ENCODE data around the gene BEX2.
"Not testable (repeated sequence)": the region's sequence is repeated elsewhere in the genome, so short reads cannot be mapped to it uniquely, and the experiment has no call there.

BEX2 gene

GRCh38 chrX:103310555-103311398 lies at the start of gene BEX2:
Gene BEX2, minus strand, starts transcription at chrX:103310990. Its CDS starts 1,014 bp downstream, at chrX:103309976.
- DNase-seq (ENCODE audit: low read depth in 4 of 4, low spot score in 1 of 4) = peak; percentile 56 to 76 (median 58)

- DNase-seq (ENCODE audit: low read depth in 4 of 4, low spot score in 1 of 4) = no peak
Measured at GRCh38 chrX:103360092-103360491, 49.3 kb upstream of the BEX2 start.

GRCh38 chrX:103359605-103360004 lies 48.8 kb upstream of the BEX2 start:
- not testable (repeated sequence) for DNase-seq (ENCODE audit: low read depth in 4 of 4, low spot score in 1 of 4)

GRCh38 chrX:103357871-103358270 lies 47.1 kb upstream of the BEX2 start:
- no peak for DNase-seq (ENCODE audit: low read depth in 4 of 4, low spot score in 1 of 4)

- DNase-seq (ENCODE audit: low read depth in 4 of 4, low spot score in 1 of 4) = no peak
Measured at GRCh38 chrX:103356858-103357257, 46.1 kb upstream of the BEX2 start.

GRCh38 chrX:103356130-103356798 lies 45.5 kb upstream of the BEX2 start, which contains the start of gene TCEAL9:
Gene TCEAL9, plus strand, starts transcription at chrX:103356506. Its CDS starts 1,179 bp downstream, at chrX:103357685.
- DNase-seq (ENCODE audit: low read depth in 4 of 4, low spot score in 1 of 4) = no peak

GRCh38 chrX:103347682-103348397 lies 37.0 kb upstream of the BEX2 start:
- no peak for DNase-seq (ENCODE audit: low read depth in 4 of 4, low spot score in 1 of 4)

- DNase-seq (ENCODE audit: low read depth in 4 of 4, low spot score in 1 of 4) = no peak
Measured at GRCh38 chrX:103344606-103345005, 33.8 kb upstream of the BEX2 start.

GRCh38 chrX:103343105-103343504 lies 32.3 kb upstream of the BEX2 start:
- peak in 2 of 4 experiments; percentile 12 to 25 for DNase-seq (ENCODE audit: low read depth in 4 of 4, low spot score in 1 of 4)

GRCh38 chrX:103338663-103339062 lies 27.9 kb upstream of the BEX2 start:
- no peak for DNase-seq (ENCODE audit: low read depth in 4 of 4, low spot score in 1 of 4)

- DNase-seq (ENCODE audit: low read depth in 4 of 4, low spot score in 1 of 4) = no peak
Measured at GRCh38 chrX:103330681-103331288, 20.0 kb upstream of the BEX2 start.

GRCh38 chrX:103329991-103330390 lies 19.2 kb upstream of the BEX2 start, which contains the start of gene TCEAL7:
Gene TCEAL7, plus strand, starts transcription at chrX:103330239. Its CDS starts 1,165 bp downstream, at chrX:103331404.
- no peak for DNase-seq (ENCODE audit: low read depth in 4 of 4, low spot score in 1 of 4)

- no peak for DNase-seq (ENCODE audit: low read depth in 4 of 4, low spot score in 1 of 4)
Measured at GRCh38 chrX:103311399-103311780, 600 bp upstream of the BEX2 start.

- DNase-seq (ENCODE audit: low read depth in 4 of 4, low spot score in 1 of 4) = no peak
Measured at GRCh38 chrX:103309860-103310554, 783 bp downstream of the BEX2 start.

- DNase-seq (ENCODE audit: low read depth in 4 of 4, low spot score in 1 of 4) = not testable (repeated sequence)
Measured at GRCh38 chrX:103305666-103306065, 5.1 kb downstream of the BEX2 start.

GRCh38 chrX:103304705-103305104 lies 6.1 kb downstream of the BEX2 start:
- no peak for DNase-seq (ENCODE audit: low read depth in 4 of 4, low spot score in 1 of 4)

GRCh38 chrX:103293118-103293517 lies 17.7 kb downstream of the BEX2 start:
- DNase-seq (ENCODE audit: low read depth in 4 of 4, low spot score in 1 of 4) = no peak

- DNase-seq (ENCODE audit: low read depth in 4 of 4, low spot score in 1 of 4) = no peak
Measured at GRCh38 chrX:103279624-103280023, 31.2 kb downstream of the BEX2 start.

- DNase-seq (ENCODE audit: low read depth in 4 of 4, low spot score in 1 of 4) = no peak
Measured at GRCh38 chrX:103276581-103277002, 34.2 kb downstream of the BEX2 start, which contains the start of gene TCEAL5. Gene TCEAL5, minus strand, starts transcription at chrX:103276750. Its CDS starts 2,187 bp downstream, at chrX:103274563.

- no peak for DNase-seq (ENCODE audit: low read depth in 4 of 4, low spot score in 1 of 4)
Measured at GRCh38 chrX:103275947-103276567, 34.7 kb downstream of the BEX2 start.

Data from stimulated activated CD4-positive, alpha-beta T cell treated with anti-CD3 and anti-CD28 coated beads, Interleukin-1b, Interleukin-23, amount 100 ng/mL, for 24 hours (primary cell).